Naive thymus-derived CD4-positive, alpha-beta T cell (primary cell): ENCODE measurements around the gene CDC42EP3. TPM values are rescaled to one million over a fixed set of nuclear protein-coding genes. Genes with fewer than 3 reads are reported as not detected.
A peak's percentile ranks its signal among the peaks of the same experiment; 100 is the strongest.

Experiments used
- ATAC-seq: fragments of 150-1000 bp; cut with Tn5 transposase; 2 replicates; pipeline ENCODE4 v1.10.0; 2021; ENCODE audit warnings: mild to moderate bottlenecking, moderate library complexity
- CTCF ChIA-PET: fragments of 350-600 bp; sonication (Branson Sonifier 250); formaldehyde crosslinking; loops from one replicate; lab custom pipeline; 2021; ENCODE audit warnings: antibody characterized with exemption; lab: Charles Lee
- POLR2A ChIA-PET: fragments of 350-600 bp; sonication (Branson Sonifier 250); formaldehyde crosslinking; loops from one replicate; lab custom pipeline; 2021; ENCODE audit warnings: antibody characterized with exemption, inconsistent platforms; lab: Charles Lee
- DNase-seq, 9 donors: peaks; one replicate each; pipeline versions ENCODE4 v3.0.0 to v3.0.0-alpha.2; 2020 to 2022; ENCODE audit warnings: mixed read lengths in 1 of 9
- H3K27ac ChIP-seq: one replicate; pipeline ENCODE4 v1.7.0; 2013; ENCODE audit warnings: mild to moderate bottlenecking, low read depth, low read length, moderate library complexity
- H3K27me3 ChIP-seq, 2 donors: one replicate each; pipeline ENCODE4 v1.7.0; 2013; ENCODE audit warnings: low read length in 2 of 2, mild to moderate bottlenecking in 2 of 2, moderate library complexity in 2 of 2; ENCODE audit not compliant: control insufficient read depth in 2 of 2, insufficient read depth in 2 of 2
- H3K36me3 ChIP-seq, 3 experiments: 1 replicate in 2 of 3; 2 replicates in 1 of 3; pipeline ENCODE4 v1.7.0; 2013; ENCODE audit warnings: low read length in 3 of 3, mild to moderate bottlenecking in 3 of 3, moderate library complexity in 1 of 3; ENCODE audit not compliant: insufficient read depth in 3 of 3, control insufficient read depth in 2 of 3
- H3K4me1 ChIP-seq, 2 donors: one replicate each; pipeline ENCODE4 v1.7.0; 2013; ENCODE audit warnings: low read length in 2 of 2, mild to moderate bottlenecking in 2 of 2, moderate library complexity in 1 of 2; ENCODE audit not compliant: control insufficient read depth in 2 of 2, insufficient read depth in 2 of 2
- H3K4me3 ChIP-seq: 2 replicates; pipeline ENCODE4 v1.7.0; 2013; ENCODE audit warnings: mild to moderate bottlenecking, low read length
- H3K9me3 ChIP-seq, 3 experiments: 1 replicate in 2 of 3; 2 replicates in 1 of 3; pipeline ENCODE4 v1.7.0; 2013; ENCODE audit warnings: low read length in 3 of 3; ENCODE audit not compliant: control insufficient read depth in 2 of 3
- H3K27ac Mint-ChIP-seq, 9 donors: one replicate each; pipeline ENCODE4 v1.8.0; 2020 to 2022; ENCODE audit warnings: mixed read lengths in 9 of 9, mild to moderate bottlenecking in 8 of 9, moderate library complexity in 5 of 9, inconsistent platforms in 2 of 9
- H3K27me3 Mint-ChIP-seq, 5 donors: one replicate each; pipeline ENCODE4 v1.8.0; 2021 to 2022; ENCODE audit warnings: mixed read lengths in 5 of 5, mild to moderate bottlenecking in 1 of 5
- H3K36me3 Mint-ChIP-seq, 5 donors: one replicate each; pipeline ENCODE4 v1.8.0; 2020 to 2022; ENCODE audit warnings: mixed read lengths in 5 of 5, mild to moderate bottlenecking in 3 of 5, inconsistent platforms in 1 of 5
- H3K4me1 Mint-ChIP-seq, 7 donors: one replicate each; pipeline ENCODE4 v1.8.0; 2020 to 2022; ENCODE audit warnings: mixed read lengths in 7 of 7, mild to moderate bottlenecking in 3 of 7, inconsistent platforms in 1 of 7
- H3K4me3 Mint-ChIP-seq, 10 donors: one replicate each; pipeline ENCODE4 v1.8.0; 2020 to 2022; ENCODE audit warnings: mild to moderate bottlenecking in 10 of 10, mixed read lengths in 10 of 10, moderate library complexity in 6 of 10, inconsistent platforms in 2 of 10
- H3K9me3 Mint-ChIP-seq, 11 donors: one replicate each; pipeline ENCODE4 v1.8.0; 2020 to 2022; ENCODE audit warnings: mixed read lengths in 11 of 11, mild to moderate bottlenecking in 4 of 11, inconsistent platforms in 1 of 11, moderate library complexity in 1 of 11
- intact Hi-C, 2 donors: fragments of 100-400 bp; cut with micrococcal nuclease; formaldehyde crosslinking; loops; one replicate each; pipeline ENCODE4 v1.15.1; 2023
- polyA plus RNA-seq, 2 donors: library from polyadenylated mRNA; unstranded; fragments of 300-500 nt; fragmentation: Illumina TruSeq; gene quantifications; one replicate each; pipeline ENCODE4 v1.2.3, GENCODE V29; 2021
- total RNA-seq, 6 experiments: library from RNA in 5 of 6; stranded (reverse) in 5 of 6; gene quantifications; 1 replicate in 5 of 6; 2 replicates in 1 of 6; pipeline ENCODE4 v1.2.3 and lab custom pipeline; 2021 to 2026

CDC42EP3 gene
- total and polyA plus RNA-seq, 7 experiments from 2014 or later, result 15.9 to 96.3 (median 17.8) TPM

- CTCF ChIA-PET, result no interaction called here
- POLR2A ChIA-PET, result no interaction called here
- Histone ChIP-seq H3K27ac (no peak overlapping the region), H3K36me3 (no peaks in the 10 kb centered on the region), H3K27me3 (no peaks in the 10 kb centered on the region), H3K9me3 (no peaks in the 10 kb centered on the region), H3K4me1 (no peaks in the 10 kb centered on the region), H3K4me3 (no peak overlapping the region)
- DNase-seq, result no peak
- Mint-ChIP-seq H3K4me1 (peaks cover 0 to 24% (median 4%) of the 10 kb centered on the region in 7 donors), H3K9me3 (peaks cover 0 to 24% (median 4%) of the 10 kb centered on the region in 11 donors), H3K36me3 (peaks cover 0 to 9% (median 7%) of the 10 kb centered on the region in 5 donors), H3K27ac (no peak overlapping the region), H3K27me3 (peaks cover 0 to 6% (median 0%) of the 10 kb centered on the region in 5 donors), H3K4me3 (no peak overlapping the region)
- intact Hi-C loops, result no loop called here
- ATAC-seq, result no peak
These were observed 33.7 kb upstream of the CDC42EP3 start for GRCh38 chr2:37705191-37705590.

- no peaks in the 10 kb centered on the region for H3K36me3 ChIP-seq
- no peak overlapping the region for H3K27ac Mint-ChIP-seq
- ChIA-PET CTCF (interaction anchor here (0.6 kb wide), 1 partner anchor 303 kb away, joined by 5 read pairs; no protein-coding TSS in a partner anchor), POLR2A (interaction anchor here (0.8 kb wide), 1 partner anchor 53 kb away, joined by 3 read pairs; no protein-coding TSS in a partner anchor)
- intact Hi-C loops, result no loop called here
- H3K4me1 ChIP-seq, result no peaks in the 10 kb centered on the region
- no peak overlapping the region for H3K4me3 ChIP-seq
- H3K9me3 ChIP-seq, result no peaks in the 10 kb centered on the region
- peaks cover 0 to 2% (median 0%) of the 10 kb centered on the region in 7 donors for H3K4me1 Mint-ChIP-seq
- DNase-seq, result no peak
- H3K36me3 Mint-ChIP-seq, result peaks cover 0 to 12% (median 8%) of the 10 kb centered on the region in 5 donors
- H3K9me3 Mint-ChIP-seq, result peaks cover 0 to 27% (median 6%) of the 10 kb centered on the region in 11 donors
- H3K4me3 Mint-ChIP-seq, result no peak overlapping the region
- no peaks in the 10 kb centered on the region for H3K27me3 ChIP-seq
- peaks cover 0 to 34% (median 0%) of the 10 kb centered on the region in 5 donors for H3K27me3 Mint-ChIP-seq
- no peak overlapping the region for H3K27ac ChIP-seq
- ATAC-seq, result no peak
These were observed 27.6 kb upstream of the CDC42EP3 start for GRCh38 chr2:37698931-37699481.

- Mint-ChIP-seq H3K27ac (no peak overlapping the region), H3K36me3 (peaks cover 0 to 5% (median 0%) of the 10 kb centered on the region in 5 donors), H3K27me3 (peaks cover 0 to 43% (median 5%) of the 10 kb centered on the region in 5 donors), H3K9me3 (peaks cover 0 to 12% (median 0%) of the 10 kb centered on the region in 11 donors), H3K4me3 (no peak overlapping the region), H3K4me1 (no peaks in the 10 kb centered on the region)
- Histone ChIP-seq H3K27ac (no peak overlapping the region), H3K36me3 (no peaks in the 10 kb centered on the region), H3K27me3 (no peaks in the 10 kb centered on the region), H3K4me1 (no peaks in the 10 kb centered on the region), H3K4me3 (no peak overlapping the region), H3K9me3 (no peaks in the 10 kb centered on the region)
- ATAC-seq (no peak), DNase-seq (no peak)
- ChIA-PET POLR2A (no interaction called here), CTCF (no interaction called here)
- intact Hi-C loops, result no loop called here
These were observed 23.9 kb upstream of the CDC42EP3 start for GRCh38 chr2:37695336-37695735.

- Histone ChIP-seq H3K27me3 (no peaks in the 10 kb centered on the region), H3K9me3 (no peaks in the 10 kb centered on the region), H3K27ac (no peak overlapping the region), H3K36me3 (no peaks in the 10 kb centered on the region), H3K4me1 (no peaks in the 10 kb centered on the region), H3K4me3 (no peak overlapping the region)
- peaks cover 0 to 9% (median 0%) of the 10 kb centered on the region in 11 donors for H3K9me3 Mint-ChIP-seq
- ChIA-PET CTCF (no interaction called here), POLR2A (interaction anchor here (0.6 to 0.8 kb wide), 3 partner anchors 21 to 138 kb away, joined by 3 to 4 read pairs (median 3); no protein-coding TSS in a partner anchor)
- H3K27me3 Mint-ChIP-seq, result peaks cover 0 to 37% (median 5%) of the 10 kb centered on the region in 5 donors
- no peak overlapping the region for H3K4me3 Mint-ChIP-seq
- peak overlapping the region in 1 of 9 donors; percentile 5 for H3K27ac Mint-ChIP-seq
- intact Hi-C loops, result no loop called here
- H3K4me1 Mint-ChIP-seq, result no peaks in the 10 kb centered on the region
- DNase-seq (no peak), ATAC-seq (no peak)
- H3K36me3 Mint-ChIP-seq, result peaks cover 0 to 4% (median 0%) of the 10 kb centered on the region in 5 donors
These were observed 21.3 kb upstream of the CDC42EP3 start for GRCh38 chr2:37692711-37693110.

- ATAC-seq (no peak), DNase-seq (no peak)
- CTCF ChIA-PET, result no interaction called here
- Histone ChIP-seq H3K4me1 (peaks cover 0 to 4% of the 10 kb centered on the region in 2 donors), H3K9me3 (no peaks in the 10 kb centered on the region), H3K4me3 (no peak overlapping the region), H3K27ac (no peak overlapping the region), H3K36me3 (no peaks in the 10 kb centered on the region), H3K27me3 (no peaks in the 10 kb centered on the region)
- Mint-ChIP-seq H3K9me3 (peaks cover 0 to 15% (median 0%) of the 10 kb centered on the region in 11 donors), H3K4me1 (peaks cover 0 to 7% (median 0%) of the 10 kb centered on the region in 7 donors), H3K27ac (no peak overlapping the region), H3K27me3 (peaks cover 0 to 15% (median 0%) of the 10 kb centered on the region in 5 donors), H3K4me3 (no peak overlapping the region), H3K36me3 (peaks cover 0 to 8% (median 0%) of the 10 kb centered on the region in 5 donors)
- intact Hi-C loops, result no loop called here
- POLR2A ChIA-PET, result no interaction called here
These were observed 18.3 kb upstream of the CDC42EP3 start for GRCh38 chr2:37689751-37690150.

GRCh38 chr2:37688771-37689468 is 17.5 kb upstream of the CDC42EP3 start:
- Mint-ChIP-seq H3K27ac (peak overlapping the region in 1 of 9 donors; percentile 12), H3K4me1 (peaks cover 2 to 15% (median 7%) of the 10 kb centered on the region in 7 donors), H3K27me3 (peaks cover 0 to 14% (median 0%) of the 10 kb centered on the region in 5 donors), H3K4me3 (no peak overlapping the region), H3K9me3 (peaks cover 0 to 15% (median under 1%) of the 10 kb centered on the region in 11 donors), H3K36me3 (peaks cover 0 to 8% (median under 1%) of the 10 kb centered on the region in 5 donors)
- H3K4me3 ChIP-seq, result no peak overlapping the region
- CTCF ChIA-PET, result no interaction called here
- H3K9me3 ChIP-seq, result no peaks in the 10 kb centered on the region
- no peak overlapping the region for H3K27ac ChIP-seq
- no peaks in the 10 kb centered on the region for H3K27me3 ChIP-seq
- intact Hi-C loops, result no loop called here
- peaks cover 8 to 10% of the 10 kb centered on the region in 2 donors for H3K4me1 ChIP-seq
- no peaks in the 10 kb centered on the region for H3K36me3 ChIP-seq
- no peak for DNase-seq
- POLR2A ChIA-PET, result no interaction called here
- no peak for ATAC-seq
